SK-MEL-5 (cell line): ENCODE data around the gene ACVR1B. TPM values are rescaled to one million over a fixed set of nuclear protein-coding genes. Genes with fewer than 3 reads are reported as not detected.
"Not testable (repeated sequence)": the region's sequence is repeated elsewhere in the genome, so short reads cannot be mapped to it uniquely, and the experiment has no call there.

ENCODE experiments used
- DNase-seq: peaks from one replicate; pipeline ENCODE4 v3.0.0-alpha.2; 2016; ENCODE audit warnings: low read depth, low spot score
- in situ Hi-C: cut with HindIII; loops from 2 replicates; pipeline ENCODE4 v1.10.0; 2016; ENCODE audit warnings: low sequenced_read_pairs, high pct_unique_total_duplicates, low pct_unique_long_range_greater_than_20kb
- total RNA-seq: library from RNA; depleted of rRNA; stranded (reverse); fragments of >200 nt; shearing (Covaris generic); gene quantifications from 2 replicates; pipeline ENCODE4 v1.2.3, GENCODE V29; 2014

Gene ACVR1B
- total RNA-seq, 1 experiment from 2014 or later = 6.4 TPM

GRCh38 chr12:51976376-51977160, 25.1 kb downstream of the ACVR1B start:
- in situ Hi-C loops = no loop called here
- no peak for DNase-seq

- in situ Hi-C loops = no loop called here
- DNase-seq = no peak
Measured at GRCh38 chr12:51977320-51977753, 25.8 kb downstream of the ACVR1B start.

GRCh38 chr12:51979306-51979705, 27.8 kb downstream of the ACVR1B start:
- DNase-seq, in situ Hi-C loops: not testable (repeated sequence)

DNA sequence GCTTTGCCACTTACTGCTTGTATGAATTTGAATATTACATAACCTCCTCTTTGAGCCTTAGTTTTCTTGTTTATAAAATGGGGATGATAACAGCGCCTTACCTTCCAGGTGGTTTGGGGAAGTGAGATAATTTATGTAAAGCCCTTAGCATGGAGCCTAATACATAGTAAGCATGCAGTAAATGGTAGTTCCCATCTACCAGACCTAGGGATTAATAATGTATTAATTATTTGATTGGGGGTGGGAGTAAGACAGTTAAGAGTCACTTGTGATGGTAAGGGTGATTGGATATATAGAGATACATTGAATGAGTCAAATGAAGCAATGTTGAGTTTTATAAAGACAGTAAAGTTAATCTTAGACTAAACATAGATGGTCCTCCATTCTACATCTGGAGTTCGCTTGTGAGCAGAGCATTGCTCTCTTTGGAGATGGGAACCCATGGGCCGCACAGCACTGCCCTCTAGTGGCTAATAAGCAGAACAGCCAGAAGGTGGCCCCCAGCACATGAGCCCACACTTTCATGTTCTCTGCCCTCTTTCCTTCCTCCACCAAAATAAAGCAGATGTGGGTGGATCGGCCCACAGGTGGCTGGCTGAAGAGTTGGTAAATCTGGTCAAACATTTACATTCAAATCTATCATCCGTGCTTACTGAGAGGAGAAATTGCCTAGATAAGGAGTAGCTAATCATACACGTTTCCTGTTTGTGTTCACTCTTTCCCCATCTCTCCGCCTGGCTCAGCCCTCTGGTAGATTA, 28.7 kb downstream of the ACVR1B start:
- in situ Hi-C loops = no loop called here
- DNase-seq = peak; percentile 79

DNA sequence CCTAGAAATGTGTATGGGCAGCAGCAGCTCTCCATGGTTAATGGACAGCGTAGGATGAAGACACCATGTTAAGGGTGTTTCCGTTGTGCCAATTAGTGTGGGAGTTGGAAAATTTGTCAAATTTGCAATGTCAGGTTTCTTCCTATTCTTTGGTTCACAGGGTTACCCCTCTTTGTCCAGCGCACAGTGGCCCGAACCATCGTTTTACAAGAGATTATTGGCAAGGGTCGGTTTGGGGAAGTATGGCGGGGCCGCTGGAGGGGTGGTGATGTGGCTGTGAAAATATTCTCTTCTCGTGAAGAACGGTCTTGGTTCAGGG, 29.3 kb downstream of the ACVR1B start:
- no peak for DNase-seq
- in situ Hi-C loops = no loop called here

GRCh38 chr12:51984657-51985056, 33.2 kb downstream of the ACVR1B start:
- in situ Hi-C loops = no loop called here
- DNase-seq = no peak

GRCh38 chr12:51985154-51985835, 33.8 kb downstream of the ACVR1B start:
- in situ Hi-C loops = no loop called here
- no peak for DNase-seq

- in situ Hi-C loops = no loop called here
- no peak for DNase-seq
Measured at GRCh38 chr12:51986834-51987233, 35.3 kb downstream of the ACVR1B start.

GRCh38 chr12:51992246-51992645, 40.7 kb downstream of the ACVR1B start:
- in situ Hi-C loops = no loop called here
- no peak for DNase-seq

DNA sequence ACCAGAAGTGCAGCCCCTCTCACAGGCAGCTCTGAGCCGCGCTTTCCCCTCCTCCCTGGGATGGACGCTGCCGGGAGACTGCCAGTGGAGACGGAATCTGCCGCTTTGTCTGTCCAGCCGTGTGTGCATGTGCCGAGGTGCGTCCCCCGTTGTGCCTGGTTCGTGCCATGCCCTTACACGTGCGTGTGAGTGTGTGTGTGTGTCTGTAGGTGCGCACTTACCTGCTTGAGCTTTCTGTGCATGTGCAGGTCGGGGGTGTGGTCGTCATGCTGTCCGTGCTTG, 43.0 kb downstream of the ACVR1B start:
- in situ Hi-C loops = no loop called here
- DNase-seq = no peak

GRCh38 chr12:51994959-51995358, 43.5 kb downstream of the ACVR1B start:
- in situ Hi-C loops = no loop called here
- DNase-seq = no peak

- in situ Hi-C loops = no loop called here
- no peak for DNase-seq
Measured at GRCh38 chr12:51997136-51997535, 45.6 kb downstream of the ACVR1B start.

- in situ Hi-C loops = no loop called here
- no peak for DNase-seq
Measured at GRCh38 chr12:52003016-52003550, 51.6 kb downstream of the ACVR1B start.

GRCh38 chr12:52003591-52003990, 52.1 kb downstream of the ACVR1B start:
- DNase-seq = no peak
- in situ Hi-C loops = no loop called here

DNA sequence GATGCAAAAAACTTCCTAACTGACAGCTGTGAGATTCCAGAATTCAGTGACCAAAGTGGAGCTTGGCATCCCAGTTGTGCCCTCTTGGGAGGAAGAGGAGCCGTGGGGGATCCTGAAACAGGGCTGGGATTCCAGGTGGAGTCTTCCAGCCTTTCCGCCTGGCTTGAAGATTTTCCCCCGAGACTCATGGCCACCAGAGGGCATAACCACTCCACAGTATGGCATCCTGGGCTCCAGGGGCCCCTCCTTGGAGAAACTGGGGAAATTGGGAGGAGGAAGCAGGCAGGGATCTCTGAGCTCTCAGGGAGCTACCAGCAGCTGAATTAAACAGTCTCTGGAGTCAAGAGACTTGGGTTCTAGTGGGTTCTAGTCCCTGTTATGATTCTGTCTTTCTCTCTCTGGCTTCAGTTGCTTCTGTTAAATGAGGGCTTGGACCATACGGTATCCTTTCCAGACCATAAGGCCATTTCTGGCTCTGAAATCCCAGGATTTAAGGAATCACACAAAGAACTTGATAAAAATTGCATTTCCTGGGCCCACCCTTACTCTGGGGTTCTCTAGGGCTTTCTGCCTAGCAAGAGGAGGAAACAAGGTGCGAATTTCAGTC, 52.6 kb downstream of the ACVR1B start:
- peak; percentile 83 for DNase-seq
- in situ Hi-C loops = no loop called here

DNA sequence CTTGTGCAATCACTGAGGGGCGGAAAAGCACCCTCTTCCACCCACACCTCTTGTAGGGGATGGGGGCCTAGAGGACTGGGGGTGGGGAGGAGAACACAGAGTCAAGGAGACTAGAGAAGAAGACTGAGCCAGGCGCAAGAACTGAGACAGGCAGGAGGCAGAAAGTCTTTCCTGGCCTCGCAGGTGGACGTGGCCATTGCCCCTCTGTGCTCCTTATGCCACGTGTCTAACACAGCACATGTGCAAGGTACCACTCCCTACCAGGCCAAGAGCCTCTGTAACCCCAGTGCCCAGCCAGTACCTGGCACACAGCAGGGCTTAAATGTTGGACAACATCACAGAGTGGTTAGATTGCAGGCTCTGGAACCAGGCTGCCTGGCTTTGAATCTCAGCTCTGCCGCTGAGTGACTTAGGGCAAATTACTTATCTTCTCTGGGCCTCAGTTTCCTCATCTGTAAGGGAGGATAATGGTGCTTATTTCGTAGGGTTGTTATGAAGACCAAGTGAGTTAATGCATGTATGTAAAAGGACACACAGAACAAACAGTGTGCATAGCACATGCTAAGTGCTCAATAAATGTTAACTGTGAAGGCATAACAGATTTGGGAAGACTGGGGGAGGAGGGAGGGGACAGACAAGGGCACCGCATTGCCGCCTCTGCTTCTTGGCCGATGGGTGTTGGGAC, 53.9 kb downstream of the ACVR1B start:
- in situ Hi-C loops = no loop called here
- DNase-seq = no peak

GRCh38 chr12:52005903-52006703, 54.6 kb downstream of the ACVR1B start:
- no peak for DNase-seq
- in situ Hi-C loops = no loop called here
